Right ventricle myocardium superior (tissue), 1 donor: ENCODE data around the gene SLC12A9. TPM values are rescaled to one million over a fixed set of nuclear protein-coding genes. Genes with fewer than 3 reads are reported as not detected.
"Not testable (repeated sequence)": the region's sequence is repeated elsewhere in the genome, so short reads cannot be mapped to it uniquely, and the experiment has no call there.

ENCODE experiments used
- ATAC-seq: fragments of 200-7000 bp; cut with Tn5 transposase; one replicate; pipeline ENCODE4 v1.9.1; 2020; ENCODE audit warnings: mild to moderate bottlenecking; ENCODE audit not compliant: poor library complexity
- DNase-seq: peaks from one replicate; pipeline ENCODE4 v3.0.0-alpha.2; 2020
- intact Hi-C: fragments of 100-400 bp; cut with DNase I; formaldehyde crosslinking; loops from one replicate; pipeline ENCODE4 v1.11.2; 2022
- microRNA-seq: library from miRNA; unstranded; fragments of <30 nt; microRNA quantifications from one replicate; pipeline ENCODE4 v1.2.0, GENCODE V29; 2020
- total RNA-seq: library from RNA; stranded (reverse); fragmentation: NEBNext Ultra II Directional; extraction: Animal tissue kit (Norgen Biotek cat#: 25700); gene quantifications from one replicate; pipeline ENCODE4 v1.2.1, GENCODE V29; 2021
- donor health status: DM: no; HTN: yes; CAD: no; lungs with severe emphysema.

Gene SLC12A9
- total RNA-seq, 1 donor from 2014 or later = 10.2 TPM

- ATAC-seq (no peak), DNase-seq (no peak)
- intact Hi-C loops = no loop called here
Measured at GRCh38 chr7:100901921-100902332, 49.4 kb downstream of the SLC12A9 start.

GRCh38 chr7:100902638-100903037, 50.1 kb downstream of the SLC12A9 start:
- DNase-seq (no peak), ATAC-seq (no peak)
- intact Hi-C loops = no loop called here

- no peak for DNase-seq
- intact Hi-C loops = no loop called here
- ATAC-seq = no peak
Measured at GRCh38 chr7:100908512-100908911, 56.0 kb downstream of the SLC12A9 start.

GRCh38 chr7:100910443-100910842, 57.9 kb downstream of the SLC12A9 start:
- intact Hi-C loops, ATAC-seq: not testable (repeated sequence)
- peak; percentile 53 for DNase-seq

- DNase-seq = no peak
- intact Hi-C loops = no loop called here
- no peak for ATAC-seq
Measured at GRCh38 chr7:100911484-100911883, 59.0 kb downstream of the SLC12A9 start.

GRCh38 chr7:100914208-100914878, 61.8 kb downstream of the SLC12A9 start:
- intact Hi-C loops = no loop called here
- no peak for DNase-seq
- ATAC-seq = peak; percentile 36

GRCh38 chr7:100914879-100915447, 62.5 kb downstream of the SLC12A9 start:
- intact Hi-C loops = no loop called here
- ATAC-seq = no peak
- no peak for DNase-seq

Small RNA genes lying within 50 kb of the gene (microRNA-seq; reads per million reads assigned to microRNA genes)
- gene MIR6875 = not detected

Other genes starting within 250 kb of the SLC12A9 start
- 9.3 TPM for gene MOSPD3, start 240.2 kb upstream of the SLC12A9 start, total RNA-seq
- gene TFR2, start 211.2 kb upstream of the SLC12A9 start, total RNA-seq = 0.13 TPM
- gene ACTL6B, start 196.3 kb upstream of the SLC12A9 start, total RNA-seq = not detected
- gene GNB2, start 179.0 kb upstream of the SLC12A9 start, total RNA-seq = 101 TPM
- 23.5 TPM for gene GIGYF1, start 158.5 kb upstream of the SLC12A9 start, total RNA-seq
- gene POP7, start 146.6 kb upstream of the SLC12A9 start, total RNA-seq = 27.1 TPM
- gene EPO, start 132.2 kb upstream of the SLC12A9 start, total RNA-seq = not detected
- not detected for gene ZAN, start 119.1 kb upstream of the SLC12A9 start, total RNA-seq
- 22.1 TPM for gene EPHB4, start 25.2 kb upstream of the SLC12A9 start, total RNA-seq
- 12.6 TPM for gene TRIP6, start 14.7 kb downstream of the SLC12A9 start, total RNA-seq
- 61.1 TPM for gene SRRT, start 22.4 kb downstream of the SLC12A9 start, total RNA-seq
- 2.2 TPM for gene UFSP1, start 37.0 kb downstream of the SLC12A9 start, total RNA-seq
- 0.65 TPM for gene ACHE, start 43.2 kb downstream of the SLC12A9 start, total RNA-seq
- gene MUC3A, start 96.8 kb downstream of the SLC12A9 start, total RNA-seq = 0.30 TPM
- not detected for gene MUC12, start 116.9 kb downstream of the SLC12A9 start, total RNA-seq
- not detected for gene MUC17, start 167.4 kb downstream of the SLC12A9 start, total RNA-seq
- 16.7 TPM for gene TRIM56, start 232.8 kb downstream of the SLC12A9 start, total RNA-seq